Parathyroid adenoma (tissue), 2 donors: ENCODE results near the gene CCDC88A.

Source experiments
- H2AFZ ChIP-seq: fragments of 300-600 bp; sonication (generic); one replicate; pipeline ENCODE4 v1.7.0; 2017; ENCODE audit warnings: antibody characterized with exemption, mild to moderate bottlenecking
- H3K27ac ChIP-seq: fragments of 300-600 bp; sonication (generic); one replicate; pipeline ENCODE4 v1.7.0; 2017
- H3K27me3 ChIP-seq: fragments of 300-600 bp; sonication (generic); one replicate; pipeline ENCODE4 v1.7.0; 2017; ENCODE audit warnings: low read length; ENCODE audit not compliant: control insufficient read depth, insufficient read depth
- H3K36me3 ChIP-seq: fragments of 300-600 bp; sonication (generic); one replicate; pipeline ENCODE4 v1.7.0; 2017; ENCODE audit warnings: low read length; ENCODE audit not compliant: control insufficient read depth, insufficient read depth
- H3K4me1 ChIP-seq: fragments of 300-600 bp; sonication (generic); one replicate; pipeline ENCODE4 v1.7.0; 2017; ENCODE audit warnings: control low read depth
- H3K4me2 ChIP-seq: fragments of 300-600 bp; sonication (generic); one replicate; pipeline ENCODE4 v1.7.0; 2017; ENCODE audit warnings: low read length
- H3K4me3 ChIP-seq: fragments of 300-600 bp; sonication (generic); one replicate; pipeline ENCODE4 v1.7.0; 2017; ENCODE audit warnings: low read depth, low read length
- H3K79me2 ChIP-seq: fragments of 300-600 bp; sonication (generic); one replicate; pipeline ENCODE4 v1.7.0; 2017; ENCODE audit warnings: control low read depth
- H3K9ac ChIP-seq: fragments of 300-600 bp; sonication (generic); one replicate; pipeline ENCODE4 v1.7.0; 2017; ENCODE audit warnings: mild to moderate bottlenecking
- H3K9me3 ChIP-seq: fragments of 300-600 bp; sonication (generic); one replicate; pipeline ENCODE4 v1.7.0; 2017; ENCODE audit warnings: low read length; ENCODE audit not compliant: control insufficient read depth
- TF ChIP-seq, protein P1 (sequence below): fragments of 300-600 bp; sonication (generic); IDR thresholded peaks from one replicate; pipeline ENCODE4 v1.7.0; 2017; ENCODE audit warnings: antibody characterized with exemption, mild to moderate bottlenecking
- donor health status: primary hyperparathyroidism.

The CCDC88A gene

DNA sequence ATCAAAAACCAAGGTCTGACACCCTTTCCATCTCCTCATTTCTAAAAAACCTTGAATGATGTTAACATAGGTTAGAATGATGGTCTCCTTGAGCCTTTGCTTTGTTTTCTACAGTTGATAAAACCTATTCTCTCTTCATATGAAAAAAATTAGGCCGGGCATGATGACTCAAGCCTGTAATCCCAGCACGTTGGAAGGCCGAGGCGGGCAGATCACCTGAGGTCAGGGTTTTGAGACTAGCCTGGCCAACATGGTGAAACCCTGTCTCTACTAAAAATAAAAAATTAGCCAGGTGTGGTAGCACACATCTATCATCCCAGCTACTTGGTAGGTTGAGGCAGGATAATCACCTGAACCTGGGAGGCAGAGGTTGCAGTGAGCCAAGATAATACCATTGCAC lies 49.4 kb downstream of the CCDC88A start:
- no peaks in the 10 kb centered on the region for H3K9me3 ChIP-seq
- H2AFZ ChIP-seq = no peak overlapping the region
- H3K27ac ChIP-seq = no peak overlapping the region
- no peak overlapping the region for H3K4me3 ChIP-seq
- TF ChIP-seq, protein P1, sequence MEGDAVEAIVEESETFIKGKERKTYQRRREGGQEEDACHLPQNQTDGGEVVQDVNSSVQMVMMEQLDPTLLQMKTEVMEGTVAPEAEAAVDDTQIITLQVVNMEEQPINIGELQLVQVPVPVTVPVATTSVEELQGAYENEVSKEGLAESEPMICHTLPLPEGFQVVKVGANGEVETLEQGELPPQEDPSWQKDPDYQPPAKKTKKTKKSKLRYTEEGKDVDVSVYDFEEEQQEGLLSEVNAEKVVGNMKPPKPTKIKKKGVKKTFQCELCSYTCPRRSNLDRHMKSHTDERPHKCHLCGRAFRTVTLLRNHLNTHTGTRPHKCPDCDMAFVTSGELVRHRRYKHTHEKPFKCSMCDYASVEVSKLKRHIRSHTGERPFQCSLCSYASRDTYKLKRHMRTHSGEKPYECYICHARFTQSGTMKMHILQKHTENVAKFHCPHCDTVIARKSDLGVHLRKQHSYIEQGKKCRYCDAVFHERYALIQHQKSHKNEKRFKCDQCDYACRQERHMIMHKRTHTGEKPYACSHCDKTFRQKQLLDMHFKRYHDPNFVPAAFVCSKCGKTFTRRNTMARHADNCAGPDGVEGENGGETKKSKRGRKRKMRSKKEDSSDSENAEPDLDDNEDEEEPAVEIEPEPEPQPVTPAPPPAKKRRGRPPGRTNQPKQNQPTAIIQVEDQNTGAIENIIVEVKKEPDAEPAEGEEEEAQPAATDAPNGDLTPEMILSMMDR = no peak
- no peaks in the 10 kb centered on the region for H3K79me2 ChIP-seq
- H3K27me3 ChIP-seq = no peaks in the 10 kb centered on the region
- no peak overlapping the region for H3K9ac ChIP-seq
- no peaks in the 10 kb centered on the region for H3K4me1 ChIP-seq
- no peaks in the 10 kb centered on the region for H3K36me3 ChIP-seq
- no peak overlapping the region for H3K4me2 ChIP-seq

DNA sequence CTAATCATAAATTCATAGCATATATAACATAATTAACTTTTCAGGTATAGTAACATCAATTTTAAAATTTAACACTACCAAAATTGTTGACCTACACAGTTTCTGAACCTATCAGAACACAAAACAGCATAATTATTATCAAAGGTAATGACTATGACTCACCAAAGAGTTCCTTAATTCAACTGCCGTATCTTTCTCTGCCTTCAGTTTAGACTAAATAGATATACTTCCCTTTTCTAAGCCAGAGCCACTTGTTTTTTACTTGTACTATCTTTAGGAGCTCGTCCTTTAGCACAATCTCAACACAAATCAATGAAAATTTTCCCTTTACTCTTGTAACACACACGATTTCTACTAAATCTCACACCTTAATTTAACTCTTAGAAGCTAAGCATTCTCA lies 54.4 kb downstream of the CCDC88A start:
- H3K4me2 ChIP-seq = no peak overlapping the region
- H3K4me3 ChIP-seq = no peak overlapping the region
- no peaks in the 10 kb centered on the region for H3K4me1 ChIP-seq
- no peaks in the 10 kb centered on the region for H3K27me3 ChIP-seq
- no peak overlapping the region for H3K9ac ChIP-seq
- H3K79me2 ChIP-seq = no peaks in the 10 kb centered on the region
- TF ChIP-seq, protein P1 = no peak
- H2AFZ ChIP-seq = no peak overlapping the region
- H3K36me3 ChIP-seq = no peaks in the 10 kb centered on the region
- H3K9me3 ChIP-seq = no peaks in the 10 kb centered on the region
- no peak overlapping the region for H3K27ac ChIP-seq

DNA sequence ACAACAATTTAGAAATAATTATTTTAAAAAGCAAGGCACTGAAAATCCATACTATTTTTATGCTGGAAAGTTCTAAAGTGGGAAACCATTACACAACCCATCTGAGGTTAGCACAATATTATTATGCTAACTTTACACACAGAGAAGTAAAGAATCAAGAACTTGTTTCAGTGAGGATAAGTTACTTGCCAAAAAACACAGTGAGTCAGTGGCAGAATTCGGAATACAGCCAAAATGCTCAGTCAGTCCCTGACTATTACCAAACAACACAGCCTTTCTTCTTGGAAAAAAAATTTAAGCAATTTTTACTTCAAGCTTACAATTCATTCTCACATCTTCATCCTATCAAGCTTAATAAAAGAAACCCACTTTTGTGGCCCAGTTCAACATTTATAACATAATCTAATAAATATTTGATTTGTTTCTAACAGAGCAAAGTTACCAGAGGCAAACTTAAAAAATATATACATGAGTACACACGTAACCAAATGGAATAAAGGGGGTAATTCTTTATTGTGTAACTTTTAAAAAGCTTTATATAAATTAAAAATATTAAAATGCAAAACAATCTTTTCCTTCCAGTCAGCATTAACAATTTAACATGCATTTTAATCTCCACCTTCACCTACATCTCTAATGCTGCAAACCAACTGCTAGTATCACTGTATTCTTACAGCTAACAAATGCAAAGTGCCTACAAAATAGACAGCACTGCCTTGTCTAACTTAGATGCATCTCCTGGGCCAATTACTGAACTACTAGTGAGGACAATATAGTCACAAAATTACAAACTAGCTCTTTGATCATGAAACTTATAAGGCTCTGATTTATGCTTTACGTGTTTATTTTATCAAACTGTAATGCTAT lies 55.2 kb downstream of the CCDC88A start:
- Histone ChIP-seq H2AFZ (no peak overlapping the region), H3K27ac (no peak overlapping the region), H3K4me2 (no peak overlapping the region), H3K9ac (no peak overlapping the region), H3K36me3 (no peaks in the 10 kb centered on the region), H3K79me2 (no peaks in the 10 kb centered on the region), H3K4me3 (no peak overlapping the region), H3K9me3 (no peaks in the 10 kb centered on the region), H3K27me3 (no peaks in the 10 kb centered on the region), H3K4me1 (no peaks in the 10 kb centered on the region)
- TF ChIP-seq, protein P1 = no peak

DNA sequence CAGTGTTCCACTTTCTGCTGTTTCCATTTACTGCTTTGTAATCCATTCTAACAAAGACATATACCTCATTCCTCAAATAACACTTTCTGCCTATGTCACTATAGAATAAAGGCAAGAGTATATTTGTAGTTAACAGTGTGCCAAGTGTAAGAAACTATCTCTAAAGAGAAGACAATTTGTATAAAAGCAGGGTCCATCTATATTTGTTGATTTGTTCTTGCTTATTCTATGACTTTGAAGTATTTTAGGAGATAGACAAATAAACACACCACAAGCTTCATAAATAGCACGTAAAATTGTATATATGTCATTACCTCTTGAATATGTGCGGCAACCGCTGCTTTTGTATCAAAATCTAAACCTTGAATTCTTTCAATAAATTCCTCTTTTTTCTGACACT lies 56.0 kb downstream of the CCDC88A start:
- H3K4me1 ChIP-seq = no peaks in the 10 kb centered on the region
- H3K4me2 ChIP-seq = no peak overlapping the region
- no peak overlapping the region for H3K27ac ChIP-seq
- H2AFZ ChIP-seq = no peak overlapping the region
- no peaks in the 10 kb centered on the region for H3K79me2 ChIP-seq
- H3K27me3 ChIP-seq = no peaks in the 10 kb centered on the region
- H3K36me3 ChIP-seq = no peaks in the 10 kb centered on the region
- no peak overlapping the region for H3K9ac ChIP-seq
- no peak overlapping the region for H3K4me3 ChIP-seq
- TF ChIP-seq, protein P1 = no peak
- H3K9me3 ChIP-seq = no peaks in the 10 kb centered on the region
